Measurements from ENCODE around the gene ATP5MC3.

ATP5MC3 gene

DNA sequence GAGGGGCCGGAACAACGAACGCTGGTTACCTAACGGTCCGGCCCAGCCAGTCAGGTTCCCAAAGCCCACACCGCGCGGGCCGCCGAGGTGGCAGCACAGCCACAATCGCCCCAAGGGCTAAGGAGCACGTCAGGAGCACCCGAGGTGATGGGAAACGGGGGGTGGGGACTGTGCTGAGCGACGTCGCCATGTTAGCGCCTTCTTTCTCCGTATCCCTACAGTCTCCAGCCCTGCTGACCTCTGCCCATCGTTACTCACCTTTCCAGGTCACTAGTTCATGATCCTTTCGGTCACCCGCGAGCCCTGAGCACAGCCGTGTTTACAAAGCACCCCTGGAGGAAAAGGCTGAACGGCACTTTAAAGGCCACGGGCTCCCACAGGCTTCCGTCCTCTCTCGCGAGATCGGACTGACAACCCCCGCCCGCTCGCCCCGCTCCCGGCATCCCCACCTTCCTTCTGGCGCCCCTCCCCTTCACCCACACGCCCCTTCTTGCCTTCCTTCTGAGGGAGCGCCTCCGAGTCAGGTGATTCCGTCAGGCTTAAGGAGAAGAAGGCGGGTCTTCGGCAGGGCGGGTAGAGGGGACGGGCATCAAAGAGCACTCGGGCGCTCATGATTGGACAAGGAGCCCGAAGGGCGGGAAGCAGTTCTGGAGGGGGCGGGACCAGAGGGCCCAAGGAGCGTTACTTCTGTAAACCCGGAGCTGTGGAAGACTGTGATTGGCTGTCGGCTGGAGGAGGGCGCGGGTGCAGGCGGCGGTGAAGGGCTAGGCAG is 13.5 kb downstream of the ATP5MC3 start, which contains the start of gene ATF2:
ATF2 (minus strand) TSS at position 412 of the 772 bp plus-strand sequence. CDS start 31,760 bp downstream, outside the sequence.
- peak; percentile 93 for DNase-seq (ENCODE audit: low spot score)

DNA sequence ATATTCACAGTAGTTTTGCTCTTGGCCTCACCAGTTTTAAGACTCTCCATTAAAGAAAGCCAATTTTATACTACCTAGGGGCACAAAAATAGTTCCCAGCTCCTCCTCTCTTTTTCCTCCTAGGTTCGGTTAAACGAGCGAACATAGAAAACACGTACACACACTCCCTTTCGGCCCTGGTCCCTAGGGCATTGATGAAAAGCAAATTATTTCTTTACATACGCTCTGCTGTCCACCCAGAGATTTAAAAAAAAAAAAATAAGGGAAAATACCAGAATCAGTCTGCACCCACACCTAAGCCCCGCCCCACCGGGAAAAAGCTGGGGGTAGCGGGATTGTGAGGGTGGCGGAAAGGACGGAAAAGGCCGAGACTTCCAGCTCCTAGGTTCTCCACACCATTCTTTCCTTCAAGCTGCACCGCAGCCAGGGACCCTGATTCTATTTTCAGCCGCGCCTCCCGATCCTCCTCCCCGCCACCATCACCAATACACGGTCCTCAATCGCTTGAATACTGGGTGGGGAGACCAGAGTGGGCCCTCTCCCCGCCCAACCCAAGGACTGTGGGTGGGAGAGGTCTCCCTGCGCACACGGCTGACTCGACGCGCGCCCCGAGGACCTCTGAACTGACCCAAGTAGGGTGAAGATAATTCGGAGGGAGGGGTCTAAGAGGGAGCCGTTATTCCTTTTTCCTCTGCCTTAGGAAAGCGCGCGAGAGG is 14.3 kb downstream of the ATP5MC3 start:
- DNase-seq (ENCODE audit: low spot score) = peak; percentile 47

DNA sequence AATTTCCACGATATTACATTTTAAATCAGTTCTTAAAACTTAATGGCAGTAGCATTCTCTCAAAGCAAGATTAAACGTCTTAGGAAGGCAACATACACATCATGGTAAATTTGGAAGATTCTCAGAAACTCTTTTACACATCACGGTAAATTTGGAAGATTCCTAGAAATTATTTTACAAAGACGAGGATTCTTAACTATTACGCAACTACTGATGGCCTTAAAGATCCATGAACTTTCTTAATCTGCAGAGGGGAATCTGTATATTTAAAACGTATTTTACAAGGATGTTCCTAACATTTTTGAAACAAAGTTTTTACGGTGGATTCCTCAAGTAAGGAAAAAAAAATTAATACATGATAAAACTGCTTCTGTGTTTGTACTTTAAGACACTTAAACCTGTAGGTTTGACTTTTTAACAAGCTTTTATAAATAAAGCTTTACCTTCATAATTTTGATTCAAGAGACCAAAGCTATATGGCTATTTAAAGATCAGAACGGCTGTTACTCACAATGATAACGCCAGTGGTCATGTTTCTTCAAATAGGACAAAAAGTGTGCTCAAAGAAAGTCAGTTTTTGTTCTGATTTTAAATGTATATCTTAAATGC is 15.2 kb downstream of the ATP5MC3 start:
- no peak for DNase-seq (ENCODE audit: low spot score)

DNA sequence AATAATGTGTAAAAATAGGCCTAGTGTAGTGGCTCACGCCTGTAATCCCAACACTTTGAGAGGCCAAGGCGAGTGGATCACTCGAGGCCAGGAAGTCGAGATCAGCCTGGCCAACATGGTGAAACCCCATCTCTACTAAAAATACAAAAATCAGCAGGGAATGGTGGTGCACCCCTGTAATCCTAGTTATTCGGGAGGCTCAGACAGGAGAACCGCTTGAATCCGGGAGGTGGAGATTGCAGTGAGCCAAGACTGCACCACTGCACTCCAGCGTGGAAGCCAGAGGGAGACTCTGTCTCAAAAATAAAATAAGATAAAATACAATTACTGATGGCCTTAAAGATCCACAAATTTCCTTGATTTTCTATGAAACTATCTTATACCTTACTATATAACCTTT is 17.3 kb downstream of the ATP5MC3 start:
- DNase-seq (ENCODE audit: low spot score) = no peak

DNA sequence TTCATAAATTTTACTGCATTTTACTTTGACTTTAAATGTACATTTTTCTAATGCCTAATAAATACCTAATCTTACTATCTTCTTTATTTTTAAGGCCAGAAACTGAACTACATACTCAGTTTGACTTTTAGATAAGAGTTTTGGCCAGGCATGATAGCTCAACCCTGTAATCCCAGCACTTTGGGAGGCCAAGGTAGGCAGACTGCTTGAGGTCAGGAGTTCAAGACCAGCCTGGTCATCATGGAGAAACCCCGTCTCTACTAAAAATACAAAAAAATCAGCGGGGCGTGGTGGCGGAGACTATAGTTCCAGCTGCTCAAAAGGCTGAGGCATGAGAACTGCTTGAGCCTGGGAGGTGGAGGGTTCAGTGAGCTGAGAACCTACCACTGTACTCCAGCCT is 22.6 kb downstream of the ATP5MC3 start:
- DNase-seq (ENCODE audit: low spot score) = no peak

DNA sequence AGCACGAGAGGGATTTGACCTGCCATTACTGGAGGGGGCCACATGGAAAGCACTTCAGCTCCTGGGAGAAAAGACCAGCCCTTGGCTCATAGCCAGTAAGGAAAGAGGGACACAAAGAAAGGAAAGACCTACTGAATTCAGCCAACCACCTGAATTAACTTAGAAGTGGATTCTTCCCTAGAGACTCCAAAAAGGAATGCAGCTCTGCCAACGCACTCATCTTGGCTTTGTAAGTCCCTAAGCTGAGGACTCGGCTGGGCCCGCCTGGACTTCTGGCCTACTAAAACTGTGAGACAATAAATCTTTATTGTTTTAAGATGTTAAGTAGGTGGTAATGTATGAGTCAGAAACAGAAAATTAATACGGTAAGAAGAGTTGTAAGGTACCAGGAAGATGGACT is 25.0 kb downstream of the ATP5MC3 start:
- no peak for DNase-seq (ENCODE audit: low spot score)

DNA sequence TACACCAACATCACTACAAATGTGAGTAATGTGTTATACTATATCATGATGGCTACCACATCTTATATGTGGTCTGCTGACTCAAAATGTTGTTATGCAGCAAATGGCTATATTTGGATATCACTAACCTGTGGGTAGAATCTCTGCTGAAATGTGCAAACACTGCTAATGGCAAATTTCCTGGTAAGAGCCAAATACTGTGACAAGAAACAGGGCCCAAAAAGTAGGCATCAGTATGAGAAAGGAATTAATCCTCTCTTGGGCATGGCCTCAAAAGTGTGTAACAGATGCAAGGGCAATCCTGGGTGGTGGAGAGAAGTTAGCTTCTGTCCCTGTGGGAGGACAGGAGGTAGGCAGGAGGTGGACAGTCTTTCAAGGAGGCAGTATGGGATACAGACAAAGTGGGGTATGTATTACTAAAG is 26.8 kb downstream of the ATP5MC3 start:
- no peak for DNase-seq (ENCODE audit: low spot score)

DNA sequence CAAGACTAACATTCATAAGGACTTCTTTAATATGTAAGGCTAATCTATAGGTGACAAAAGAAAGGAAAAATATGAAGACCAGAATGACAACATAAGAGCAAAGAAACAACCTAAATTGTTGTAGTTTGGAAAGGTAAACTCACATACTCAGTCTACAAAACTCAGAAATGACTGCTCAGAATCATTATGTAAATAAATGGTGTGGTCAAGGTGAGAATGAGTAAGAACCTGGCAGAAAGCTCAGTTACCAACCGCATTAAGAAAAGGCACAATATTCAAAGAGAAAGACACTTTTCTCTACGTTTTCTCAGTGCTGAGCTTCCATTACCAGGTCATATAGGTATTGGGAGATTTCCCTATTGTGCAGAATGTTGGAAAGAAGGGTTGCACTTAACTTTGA is 29.3 kb downstream of the ATP5MC3 start:
- DNase-seq (ENCODE audit: low spot score) = no peak

DNA sequence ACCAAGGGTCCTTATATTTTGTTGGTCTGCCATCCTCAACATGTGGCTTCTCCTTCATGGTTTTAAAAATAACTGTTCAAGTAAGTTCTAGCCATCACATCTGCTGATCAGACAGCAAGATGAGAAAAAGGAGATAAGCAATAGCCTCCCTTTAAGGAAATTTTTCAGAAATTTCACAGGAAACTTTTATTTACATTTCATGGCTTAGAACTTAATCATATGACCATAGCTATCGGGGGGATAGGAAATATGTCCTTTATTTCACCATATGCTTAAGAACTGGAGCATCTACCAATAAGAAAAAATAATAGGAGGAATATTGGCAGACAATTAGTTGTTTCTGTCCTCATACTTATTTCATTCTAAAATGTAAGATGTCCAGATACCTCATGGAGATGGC is 29.7 kb downstream of the ATP5MC3 start:
- DNase-seq (ENCODE audit: low spot score) = no peak

DNA sequence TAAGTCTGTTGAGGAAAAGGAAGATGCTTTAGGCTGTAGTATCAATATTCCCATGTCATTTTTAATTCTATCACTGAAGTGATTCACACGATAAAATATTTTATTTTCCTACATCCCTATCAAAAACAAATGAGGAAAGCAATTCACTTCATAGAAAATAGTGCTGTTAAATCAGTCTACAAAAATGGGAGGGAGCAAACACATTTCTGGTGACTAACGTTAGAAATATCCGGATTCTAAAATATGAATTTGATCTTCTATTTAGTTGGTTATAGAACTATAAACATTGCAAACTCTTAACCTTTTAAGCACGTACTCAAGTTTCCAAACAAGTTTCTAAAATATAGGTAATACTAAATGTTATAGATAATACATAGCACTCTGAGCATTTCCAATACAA is 34.3 kb downstream of the ATP5MC3 start:
- DNase-seq (ENCODE audit: low spot score) = no peak

DNA sequence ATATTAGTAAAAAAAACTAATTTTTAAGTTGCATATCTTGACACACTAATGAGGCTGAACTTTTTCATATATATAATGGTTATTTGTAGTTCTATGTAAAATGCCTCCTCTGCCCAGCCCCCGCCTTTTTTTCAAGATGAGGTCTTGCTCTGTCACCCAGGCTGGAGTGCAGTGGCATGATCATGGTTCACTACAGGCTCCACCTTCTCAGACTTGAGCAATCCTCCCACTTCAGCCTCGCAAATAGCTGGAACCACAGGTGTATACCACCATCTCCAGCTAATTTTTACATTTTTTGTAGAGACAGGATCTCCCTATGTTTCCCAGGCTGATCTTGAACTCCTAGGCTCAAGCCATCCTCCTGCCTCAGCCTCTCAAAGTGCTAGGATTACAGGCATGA is 37.8 kb downstream of the ATP5MC3 start:
- DNase-seq (ENCODE audit: low spot score) = no peak

DNA sequence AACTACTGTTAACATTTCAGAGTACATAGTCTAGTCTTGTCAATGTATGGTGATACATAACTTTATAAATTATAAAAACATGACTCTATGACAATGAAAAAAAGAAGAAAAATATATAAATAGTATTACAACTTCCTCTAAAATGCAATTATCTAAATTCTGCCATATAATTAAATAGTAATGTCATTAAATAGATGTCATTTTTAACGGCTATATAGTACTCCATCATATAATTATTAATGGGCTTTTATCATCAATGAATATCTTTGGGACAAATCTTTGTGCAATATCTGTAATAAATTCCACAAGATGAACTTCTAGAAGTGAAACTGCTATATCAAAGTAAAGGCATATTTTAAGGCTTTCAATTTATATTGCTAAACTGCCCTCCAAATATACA is 38.3 kb downstream of the ATP5MC3 start:
- no peak for DNase-seq (ENCODE audit: low spot score)

DNA sequence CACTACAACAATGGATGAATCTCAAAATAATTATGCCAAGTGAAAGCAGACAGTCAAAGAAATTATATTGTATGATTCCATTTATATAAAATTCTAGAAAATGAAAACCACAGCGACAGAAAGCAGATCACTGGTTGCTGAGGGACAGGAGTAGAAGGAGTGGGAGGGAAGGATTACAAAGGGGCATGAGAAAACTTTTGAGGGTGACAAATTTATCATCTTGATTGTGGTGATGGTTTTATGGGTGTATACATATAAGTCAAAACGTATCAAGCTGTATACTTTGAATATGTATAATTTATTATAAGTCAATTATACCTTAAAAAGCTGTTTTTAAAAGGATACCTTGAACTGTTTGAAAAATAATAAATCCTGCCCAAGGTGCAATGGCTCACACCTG is 41.2 kb downstream of the ATP5MC3 start:
- DNase-seq (ENCODE audit: low spot score) = no peak

DNA sequence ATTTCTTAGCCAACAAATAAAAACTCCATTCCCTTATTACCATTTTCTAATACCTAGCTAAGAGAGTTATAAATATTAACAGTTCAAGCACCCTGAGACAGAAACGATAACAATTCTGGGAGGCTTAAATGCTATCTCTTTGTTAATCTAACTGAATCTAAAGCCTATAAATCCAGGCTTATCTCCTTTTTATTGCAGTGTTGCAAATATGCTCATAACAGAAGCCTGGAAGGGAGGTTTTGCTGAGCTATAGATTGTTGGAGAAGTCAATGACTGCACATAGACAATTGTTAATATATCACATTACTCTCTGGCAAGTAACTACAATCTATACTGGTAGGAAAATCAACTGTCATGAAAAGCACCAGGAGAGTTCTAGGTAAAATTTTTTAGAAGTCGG is 43.7 kb downstream of the ATP5MC3 start:
- no peak for DNase-seq (ENCODE audit: low spot score)

DNA sequence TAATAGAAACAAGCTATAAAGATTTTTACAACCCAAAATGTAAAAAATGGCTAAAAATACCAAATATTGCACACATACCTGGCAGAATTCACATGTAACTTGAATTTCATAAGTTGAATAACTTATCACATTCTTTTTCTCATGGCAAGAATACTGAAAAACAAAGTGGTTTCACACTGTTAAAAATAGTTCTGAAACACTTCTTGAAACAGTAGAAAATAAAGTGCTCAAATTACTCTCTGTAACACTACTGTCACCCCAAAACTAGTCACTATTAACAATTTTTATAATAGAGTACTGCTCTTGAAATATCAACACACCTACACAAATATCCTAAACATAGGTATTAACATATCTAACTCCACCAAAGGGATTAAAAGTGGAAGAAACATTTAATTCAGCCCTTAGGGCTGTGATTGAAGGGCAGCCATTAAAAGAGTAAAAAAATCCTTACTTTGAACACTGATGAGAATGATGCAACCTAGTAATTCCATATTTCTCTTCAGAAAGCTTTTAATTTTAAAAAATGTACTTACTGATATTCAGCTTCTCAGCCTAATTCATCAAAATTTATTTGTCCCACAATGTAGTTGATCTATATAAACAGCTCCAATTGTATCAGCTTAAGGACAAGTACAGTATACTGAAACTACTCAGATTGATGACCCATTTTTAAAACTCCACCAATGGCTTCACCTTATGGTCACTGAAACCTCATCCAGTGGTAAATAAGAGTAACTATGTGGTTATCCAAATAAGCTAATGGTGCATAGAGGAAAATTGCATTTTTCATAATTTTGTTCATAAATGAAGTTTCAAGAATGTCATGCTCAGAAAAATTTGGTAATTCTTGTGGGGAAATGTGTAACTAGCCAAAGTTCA is 44.9 kb downstream of the ATP5MC3 start:
- no peak for DNase-seq (ENCODE audit: low spot score)

DNA sequence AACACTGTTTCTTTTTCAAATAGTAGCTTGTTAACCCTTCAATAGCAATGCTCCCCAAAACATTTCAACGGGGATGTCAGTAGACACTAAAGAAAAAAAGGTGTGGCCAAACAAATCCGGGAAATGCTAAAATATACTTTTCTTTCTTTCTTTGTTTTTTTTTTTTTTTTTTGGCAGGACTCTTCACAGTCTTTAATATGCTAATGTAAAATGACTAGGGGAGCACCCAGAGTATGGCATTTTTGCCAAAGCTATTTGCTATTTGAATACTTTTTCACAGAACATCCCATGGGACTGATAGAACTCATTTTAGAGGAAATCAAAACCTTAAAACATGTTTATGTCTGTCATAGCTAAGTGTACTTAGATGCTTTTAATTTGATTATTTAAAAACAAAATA is 45.6 kb downstream of the ATP5MC3 start:
- DNase-seq (ENCODE audit: low spot score) = no peak

DNA sequence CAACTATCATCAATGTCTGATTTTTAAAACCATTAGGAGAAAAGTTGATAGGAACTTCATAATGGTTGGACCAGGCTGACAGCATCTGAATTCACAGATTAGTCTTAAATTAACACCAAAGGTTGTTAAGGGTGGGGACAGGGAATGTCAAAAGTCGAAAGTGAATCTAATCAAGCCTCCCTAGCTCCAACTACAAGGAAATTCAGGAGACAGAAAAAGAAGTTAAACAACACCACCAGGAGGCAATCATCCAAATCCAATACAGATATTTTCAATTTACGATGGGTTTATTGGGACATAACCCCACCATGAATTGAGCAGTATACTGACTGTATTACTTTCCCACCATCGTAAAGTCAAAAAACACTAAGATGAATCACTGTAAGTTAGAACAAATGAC is 46.3 kb downstream of the ATP5MC3 start:
- no peak for DNase-seq (ENCODE audit: low spot score)

DNA sequence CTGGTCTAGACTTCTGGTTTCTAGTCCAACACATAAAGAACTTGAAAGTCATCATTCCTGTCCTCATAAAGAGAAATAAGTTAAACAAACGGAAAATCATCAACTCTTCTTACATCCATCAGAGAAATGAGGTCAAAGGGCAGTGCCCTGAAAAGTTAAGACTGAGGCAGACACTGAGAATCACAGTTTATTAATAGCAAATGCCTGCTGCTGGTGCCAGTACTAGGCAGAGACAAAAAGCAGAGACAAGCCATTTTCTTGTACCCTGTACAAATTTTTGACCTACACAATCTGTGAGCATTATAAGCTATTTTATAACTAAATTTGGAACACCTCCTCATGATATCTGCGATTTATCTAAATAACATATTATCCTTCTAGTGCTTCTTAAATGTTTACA is 50.3 kb downstream of the ATP5MC3 start:
- no peak for DNase-seq (ENCODE audit: low spot score)

DNA sequence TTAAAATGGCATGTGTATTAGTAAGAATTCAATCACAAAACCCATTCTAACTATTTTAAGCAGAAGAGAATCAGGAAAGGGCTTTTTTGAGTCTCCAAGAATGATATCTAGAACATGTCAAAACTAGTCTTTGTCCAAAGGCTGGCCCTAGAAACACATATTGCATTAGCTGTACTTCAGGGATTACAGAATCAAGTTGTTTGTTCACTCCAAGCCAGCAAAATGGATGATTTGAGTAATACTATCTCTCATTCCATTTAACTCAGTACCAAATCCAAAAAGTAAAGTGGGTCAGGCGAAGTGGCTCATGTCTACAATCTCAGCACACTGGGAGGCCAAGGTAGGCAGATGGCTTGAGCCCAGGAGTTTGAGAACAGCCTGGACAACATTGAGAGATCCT is 54.8 kb downstream of the ATP5MC3 start:
- DNase-seq (ENCODE audit: low spot score) = no peak

Data from iPS-NIHi11 (cell line).